Retinal pigment epithelial cell (primary cell): ENCODE results near the gene ZNF766.

Experiments
- DNase-seq: peaks from one replicate; pipeline ENCODE4 v3.0.0-alpha.2; 2010; ENCODE audit warnings: low read depth
- H3K4me3 ChIP-seq: 2 replicates; pipeline ENCODE4 v1.5.1; 2011; ENCODE audit warnings: mild to moderate bottlenecking, low read length, control low read depth, moderate library complexity
- CTCF ChIP-seq: conservative IDR thresholded peaks from 2 replicates; pipeline ENCODE4 v1.5.1; 2011; ENCODE audit warnings: low read depth, low read length, control low read depth, inconsistent platforms

Gene ZNF766

DNA sequence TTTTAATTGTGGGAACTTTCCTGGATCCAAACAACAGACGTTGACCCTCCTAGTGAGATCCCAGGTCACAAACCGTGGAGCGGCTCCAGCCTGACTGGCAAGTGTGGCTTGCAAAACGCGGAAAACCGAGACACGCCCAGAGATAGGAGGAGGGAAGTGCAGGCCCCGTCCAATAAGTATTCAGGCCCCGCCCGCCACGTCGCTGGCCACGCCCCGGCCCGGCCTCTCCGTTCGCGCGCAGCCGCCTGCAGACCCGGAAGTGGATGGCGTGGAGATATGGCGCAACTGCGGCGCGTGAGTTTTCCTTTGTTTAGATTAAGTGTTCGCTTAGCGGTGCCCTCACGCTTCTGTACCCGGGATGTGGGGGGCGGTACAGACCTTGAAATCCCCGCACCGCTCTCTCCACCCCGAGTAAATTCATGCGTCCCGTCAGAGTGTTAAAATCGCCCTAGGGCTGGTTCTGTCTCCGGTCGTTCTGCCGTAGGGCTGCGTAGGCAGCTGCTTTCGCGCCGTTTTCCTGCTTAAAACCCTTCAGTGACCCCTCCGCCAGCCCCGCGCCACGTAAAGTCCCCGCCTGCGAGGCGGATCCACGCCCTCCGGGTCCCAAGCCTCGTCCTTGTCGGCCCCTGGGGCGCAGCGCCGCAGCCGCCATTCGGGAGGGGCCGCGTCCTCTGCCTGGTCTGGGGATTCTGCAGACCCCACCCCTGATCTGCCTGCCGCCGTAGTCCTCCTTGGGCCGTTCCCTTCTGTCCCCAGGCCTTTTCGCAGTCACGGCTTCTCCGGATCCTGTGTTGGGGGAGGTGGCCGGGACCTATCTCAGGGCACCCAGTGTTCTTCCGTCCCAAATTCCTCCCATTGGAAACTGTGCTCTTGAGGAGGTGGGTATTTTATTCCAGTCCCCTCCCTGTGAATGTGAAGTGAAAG lies at the start of gene ZNF766:
Gene ZNF766 (plus strand): TSS at position 250 of the 924 bp plus-strand sequence. CDS start 27 bp downstream, at position 277.
- peak within 1 kb of the TSS; percentile 99 for H3K4me3 ChIP-seq
- no peak for TF ChIP-seq CTCF
- DNase-seq = peak; percentile 76

DNA sequence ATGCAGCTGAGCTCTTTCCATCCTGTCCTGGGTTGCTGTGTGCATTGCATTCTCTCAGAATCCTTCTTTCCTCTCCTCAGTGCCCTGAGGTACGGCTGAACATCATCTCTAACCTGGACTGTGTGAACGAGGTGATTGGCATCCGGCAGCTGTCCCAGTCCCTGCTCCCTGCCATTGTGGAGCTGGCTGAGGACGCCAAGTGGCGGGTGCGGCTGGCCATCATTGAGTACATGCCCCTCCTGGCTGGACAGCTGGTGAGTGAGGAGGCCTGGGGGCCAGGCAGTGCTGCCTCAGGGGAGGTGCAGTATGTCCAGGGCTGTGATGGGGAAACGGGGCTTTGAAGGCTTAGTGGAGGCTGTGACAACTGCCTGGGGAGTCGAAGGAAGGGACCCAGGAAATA lies 49.8 kb upstream of the ZNF766 start:
- TF ChIP-seq CTCF = no peak
- no peak for DNase-seq
- no peak overlapping the region for H3K4me3 ChIP-seq

DNA sequence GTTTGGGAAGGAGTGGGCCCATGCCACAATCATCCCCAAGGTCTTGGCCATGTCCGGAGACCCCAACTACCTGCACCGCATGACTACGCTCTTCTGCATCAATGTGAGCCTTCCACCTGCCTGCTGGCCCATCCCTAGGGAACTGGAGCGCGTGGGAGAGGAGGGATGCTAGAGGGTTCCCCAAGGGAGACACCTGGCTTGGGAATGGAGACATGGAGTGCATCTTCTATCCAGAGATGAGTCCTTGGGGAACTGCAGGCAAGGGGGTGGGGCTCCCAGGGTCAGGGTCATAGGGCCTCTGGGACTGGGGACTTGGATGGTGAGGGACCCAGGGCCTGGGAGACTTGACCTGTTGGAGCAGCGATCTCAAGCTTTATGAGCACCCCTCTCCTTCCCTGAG lies 48.4 kb upstream of the ZNF766 start:
- no peak for TF ChIP-seq CTCF
- DNase-seq = no peak
- no peak overlapping the region for H3K4me3 ChIP-seq

DNA sequence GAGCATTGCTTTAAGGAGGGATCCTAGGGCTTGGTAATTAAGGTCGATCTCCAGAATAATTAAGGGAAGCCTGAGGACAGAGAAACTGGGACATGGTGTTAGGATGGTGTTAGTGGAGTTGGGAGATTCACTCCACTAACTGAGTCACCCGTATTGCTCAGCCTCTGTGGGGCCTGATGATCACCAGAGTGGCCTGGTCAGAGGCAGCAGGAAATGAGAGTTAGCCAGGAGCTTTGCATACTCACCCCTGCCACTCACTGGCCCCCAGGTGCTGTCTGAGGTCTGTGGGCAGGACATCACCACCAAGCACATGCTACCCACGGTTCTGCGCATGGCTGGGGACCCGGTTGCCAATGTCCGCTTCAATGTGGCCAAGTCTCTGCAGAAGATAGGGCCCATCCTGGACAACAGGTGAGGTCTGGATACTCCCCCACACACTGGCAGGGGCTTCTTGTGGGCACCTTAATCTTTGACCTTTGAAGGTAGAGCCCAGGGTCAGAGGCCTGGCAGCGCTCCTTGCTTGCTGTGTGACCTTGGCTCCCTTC lies 47.5 kb upstream of the ZNF766 start:
- H3K4me3 ChIP-seq = no peak overlapping the region
- TF ChIP-seq CTCF = no peak
- DNase-seq = no peak

GRCh38 chr19:52224211-52224610 lies 45.2 kb upstream of the ZNF766 start:
- TF ChIP-seq CTCF = no peak
- no peak for DNase-seq
- no peak overlapping the region for H3K4me3 ChIP-seq

DNA sequence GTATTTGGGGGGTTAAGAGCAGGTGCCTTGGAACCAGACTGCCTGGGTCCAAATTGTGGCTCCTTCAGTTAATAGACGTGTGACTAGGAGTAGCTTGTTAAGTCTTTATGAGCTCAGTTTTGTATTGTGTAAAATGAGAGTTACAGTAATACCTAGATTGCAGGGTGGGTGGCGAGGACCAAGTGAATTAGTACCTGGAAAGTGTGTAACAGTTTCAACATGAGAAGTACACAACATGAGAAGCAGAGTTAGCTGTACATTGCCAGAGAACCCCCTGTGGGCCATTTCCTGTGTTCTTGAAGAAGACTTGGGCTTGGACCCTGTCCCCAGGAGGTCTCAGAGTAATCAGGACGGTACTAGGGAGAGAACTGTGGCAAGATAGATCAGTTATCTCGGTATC lies 42.7 kb upstream of the ZNF766 start:
- H3K4me3 ChIP-seq = no peak overlapping the region
- no peak for DNase-seq
- no peak for TF ChIP-seq CTCF
